Astrocyte (in vitro differentiated cells and primary cell): ENCODE results near the gene CHD1L.

ENCODE experiments used
- CTCF ChIP-seq: IDR thresholded peaks from 2 replicates; pipeline ENCODE4 v1.5.1; 2011; ENCODE audit warnings: low read depth, mild to moderate bottlenecking, inconsistent platforms, low read length, moderate library complexity; ENCODE audit not compliant: insufficient read depth
- EZH2 ChIP-seq: IDR thresholded peaks from 2 replicates; pipeline ENCODE4 v1.6.1; 2012; ENCODE audit warnings: mild to moderate bottlenecking, low read length, inconsistent platforms; ENCODE audit not compliant: insufficient read depth

- TF ChIP-seq CTCF (no peak), EZH2 (no peak)
These were observed 98.8 kb downstream of the CHD1L start for GRCh38 chr1:147341246-147341645.
